Measurements from ENCODE around the gene ID3. TPM values are rescaled to one million over a fixed set of nuclear protein-coding genes. Genes with fewer than 3 reads are reported as not detected.

ID3 gene
- total RNA-seq, 1 donor from 2014 or later: 86.9 TPM

GRCh38 chr1:23509896-23510295 lies 49.4 kb downstream of the ID3 start:
- Mint-ChIP-seq H3K27ac (ENCODE audit: unreplicated experiment) (no peak overlapping the region), H3K4me1 (ENCODE audit: unreplicated experiment) (no peaks in the 10 kb centered on the region), H3K9me3 (ENCODE audit: unreplicated experiment) (no peaks in the 10 kb centered on the region), H3K27me3 (ENCODE audit: unreplicated experiment) (no peaks in the 10 kb centered on the region), H3K4me3 (ENCODE audit: unreplicated experiment) (no peak overlapping the region), H3K36me3 (ENCODE audit: unreplicated experiment) (no peaks in the 10 kb centered on the region)
- TF ChIP-seq CTCF (IDR thresholded peaks at IDR 0.05): no peak
- no peak for DNase-seq (ENCODE audit: extremely low spot score, unreplicated experiment)

Other genes starting within 250 kb of the ID3 start
- gene HNRNPR, start 215.2 kb downstream of the ID3 start, total RNA-seq: 140 and 151 TPM in 2 replicates
- gene ZNF436, start 189.7 kb downstream of the ID3 start, total RNA-seq: 17.4 and 18.4 TPM in 2 replicates
- 4.0 and 4.6 TPM in 2 replicates for gene TCEA3, start 134.8 kb downstream of the ID3 start, total RNA-seq
- 24.9 and 31.1 TPM in 2 replicates for gene ASAP3, start 75.3 kb downstream of the ID3 start, total RNA-seq
- 1.3 TPM in 2 replicates for gene E2F2, start 28.3 kb downstream of the ID3 start, total RNA-seq
- gene RPL11, start 132.3 kb upstream of the ID3 start, total RNA-seq: 823 and 843 TPM in 2 replicates
- gene ELOA, start 184.0 kb upstream of the ID3 start, total RNA-seq: 41.4 and 47.0 TPM in 2 replicates
- gene PITHD1, start 218.9 kb upstream of the ID3 start, total RNA-seq: 42.4 and 44.3 TPM in 2 replicates
- gene LYPLA2, start 231.6 kb upstream of the ID3 start, total RNA-seq: 39.2 and 39.9 TPM in 2 replicates
- gene GALE, start 241.3 kb upstream of the ID3 start, total RNA-seq: 17.5 and 20.0 TPM in 2 replicates